22Rv1 (cell line): Measurements from ENCODE around the gene LANCL1.

Experiments used
- ZFX ChIP-seq: fragments of 450-650 bp; IDR thresholded peaks from 2 replicates; pipeline ENCODE4 v1.6.1; 2017; ENCODE audit warnings: antibody characterized with exemption, borderline replicate concordance
- TF ChIP-seq, protein P1 (sequence below): fragments of 450-650 bp; IDR thresholded peaks from 2 replicates; pipeline ENCODE4 v1.5.1; 2017; ENCODE audit warnings: mild to moderate bottlenecking

DNA sequence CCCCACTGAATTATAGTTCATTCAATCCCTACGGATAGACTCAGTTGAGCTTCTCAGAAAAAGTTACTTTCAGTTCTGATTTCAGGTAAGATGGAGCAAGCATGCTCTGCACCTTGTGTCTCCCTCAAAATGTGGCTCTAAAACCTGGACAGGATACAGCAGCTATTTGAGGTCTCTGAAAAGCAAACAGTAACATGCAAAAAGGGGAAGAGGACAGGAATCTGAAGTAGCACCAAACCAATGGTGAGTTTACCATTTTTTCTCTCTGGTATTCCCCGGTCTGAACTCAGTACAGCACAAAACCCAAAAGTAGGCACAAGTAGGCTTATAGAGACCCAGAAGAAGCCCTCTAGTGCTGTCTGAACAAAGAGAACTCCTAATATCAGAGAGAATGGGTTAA is 34.1 kb downstream of the LANCL1 start:
- TF ChIP-seq, protein P1, sequence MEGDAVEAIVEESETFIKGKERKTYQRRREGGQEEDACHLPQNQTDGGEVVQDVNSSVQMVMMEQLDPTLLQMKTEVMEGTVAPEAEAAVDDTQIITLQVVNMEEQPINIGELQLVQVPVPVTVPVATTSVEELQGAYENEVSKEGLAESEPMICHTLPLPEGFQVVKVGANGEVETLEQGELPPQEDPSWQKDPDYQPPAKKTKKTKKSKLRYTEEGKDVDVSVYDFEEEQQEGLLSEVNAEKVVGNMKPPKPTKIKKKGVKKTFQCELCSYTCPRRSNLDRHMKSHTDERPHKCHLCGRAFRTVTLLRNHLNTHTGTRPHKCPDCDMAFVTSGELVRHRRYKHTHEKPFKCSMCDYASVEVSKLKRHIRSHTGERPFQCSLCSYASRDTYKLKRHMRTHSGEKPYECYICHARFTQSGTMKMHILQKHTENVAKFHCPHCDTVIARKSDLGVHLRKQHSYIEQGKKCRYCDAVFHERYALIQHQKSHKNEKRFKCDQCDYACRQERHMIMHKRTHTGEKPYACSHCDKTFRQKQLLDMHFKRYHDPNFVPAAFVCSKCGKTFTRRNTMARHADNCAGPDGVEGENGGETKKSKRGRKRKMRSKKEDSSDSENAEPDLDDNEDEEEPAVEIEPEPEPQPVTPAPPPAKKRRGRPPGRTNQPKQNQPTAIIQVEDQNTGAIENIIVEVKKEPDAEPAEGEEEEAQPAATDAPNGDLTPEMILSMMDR: no peak
- TF ChIP-seq ZFX: no peak
